Putamen (tissue), 1 donor: Measurements from ENCODE around the gene KDELR1.
A peak's percentile ranks its signal among the peaks of the same experiment; 100 is the strongest.

Experiments
- DNase-seq: peaks from one replicate; pipeline ENCODE4 v3.0.0-alpha.2; 2016; ENCODE audit warnings: low spot score

The KDELR1 gene

GRCh38 chr19:48342414-48342738 lies 49.0 kb downstream of the KDELR1 start:
- DNase-seq: no peak

- DNase-seq: no peak
Observed at GRCh38 chr19:48341515-48342413, 49.6 kb downstream of the KDELR1 start.

- no peak for DNase-seq
Observed at GRCh38 chr19:48340995-48341394, 50.4 kb downstream of the KDELR1 start.

- no peak for DNase-seq
Observed at GRCh38 chr19:48338802-48339503, 52.4 kb downstream of the KDELR1 start.

DNA sequence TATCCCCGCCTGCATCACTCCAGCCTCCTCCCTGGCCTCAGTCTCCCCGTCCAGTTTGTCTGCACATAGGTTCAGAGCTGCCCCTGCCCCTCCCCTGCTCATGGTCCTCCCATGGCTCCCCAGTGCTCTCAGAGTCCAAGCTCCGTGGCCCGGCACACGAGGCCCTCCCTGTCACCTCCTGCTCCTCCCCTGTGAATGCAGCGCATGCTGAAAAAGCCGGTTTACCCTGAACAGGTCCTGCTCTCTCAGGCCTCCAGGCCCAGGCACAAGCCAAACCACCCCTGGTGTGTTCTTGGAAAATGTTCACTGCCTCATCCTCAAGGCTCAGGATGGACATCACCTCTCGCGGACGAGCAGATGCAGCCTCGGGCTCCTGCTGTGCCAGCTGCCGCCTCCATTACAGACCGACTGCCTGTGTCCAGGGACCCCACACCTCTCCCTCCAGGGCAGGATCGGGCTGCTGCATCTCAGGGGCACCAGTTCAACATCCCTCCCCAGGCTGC lies 53.0 kb downstream of the KDELR1 start:
- no peak for DNase-seq

DNA sequence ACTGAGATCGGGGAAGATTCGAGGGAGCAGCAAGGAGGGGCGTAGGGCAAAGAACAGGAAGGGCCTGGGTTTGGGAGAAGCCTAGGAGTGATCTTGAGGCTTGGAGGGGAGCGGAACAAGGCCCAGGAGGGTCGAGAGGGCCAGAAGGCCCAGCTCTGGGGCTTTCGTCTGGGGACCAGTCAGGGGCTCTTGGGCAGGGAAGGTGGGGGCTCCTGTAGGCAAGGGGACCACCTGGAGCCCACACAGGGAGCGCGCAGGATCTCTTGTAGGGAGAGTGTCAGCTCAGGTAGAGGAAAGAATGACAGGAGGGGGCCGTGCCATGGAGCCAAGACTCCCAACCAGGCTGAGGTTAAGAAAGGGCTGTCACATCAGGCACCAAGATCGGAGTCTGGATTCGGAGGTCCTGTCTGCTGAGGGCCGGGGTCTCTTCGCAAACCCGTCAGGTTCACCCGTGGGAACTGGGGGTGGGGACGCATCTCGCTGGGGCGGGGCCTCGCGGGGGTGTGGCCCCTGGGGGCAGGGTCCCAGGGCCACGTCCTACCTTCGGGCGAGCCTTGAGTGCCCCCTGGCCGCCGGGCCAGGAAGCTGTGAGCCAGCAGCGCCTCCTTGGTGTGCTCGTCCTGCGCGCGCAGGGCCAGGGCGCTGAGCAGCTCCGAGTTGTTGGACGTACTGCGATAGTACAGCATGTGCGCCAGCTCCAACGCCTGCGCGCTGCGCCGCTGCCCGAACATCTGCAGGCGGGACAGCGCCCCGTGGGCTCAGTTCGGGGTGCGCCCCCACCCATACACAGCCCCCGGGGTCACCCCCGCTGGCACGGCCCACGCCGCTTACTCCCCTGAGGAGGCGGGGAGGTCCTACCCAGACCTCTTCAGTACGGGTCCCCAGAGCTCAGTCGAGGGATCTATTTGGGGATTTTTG lies 57.6 kb downstream of the KDELR1 start:
- DNase-seq: peak; percentile 79

- DNase-seq: peak; percentile 96
Observed at GRCh38 chr19:48332662-48333466, 58.5 kb downstream of the KDELR1 start.
